ENCODE results near the gene TYK2.
A peak's percentile ranks its signal among the peaks of the same experiment; 100 is the strongest.
"Not testable (repeated sequence)": the region's sequence is repeated elsewhere in the genome, so short reads cannot be mapped to it uniquely, and the experiment has no call there.

TYK2 gene

DNA sequence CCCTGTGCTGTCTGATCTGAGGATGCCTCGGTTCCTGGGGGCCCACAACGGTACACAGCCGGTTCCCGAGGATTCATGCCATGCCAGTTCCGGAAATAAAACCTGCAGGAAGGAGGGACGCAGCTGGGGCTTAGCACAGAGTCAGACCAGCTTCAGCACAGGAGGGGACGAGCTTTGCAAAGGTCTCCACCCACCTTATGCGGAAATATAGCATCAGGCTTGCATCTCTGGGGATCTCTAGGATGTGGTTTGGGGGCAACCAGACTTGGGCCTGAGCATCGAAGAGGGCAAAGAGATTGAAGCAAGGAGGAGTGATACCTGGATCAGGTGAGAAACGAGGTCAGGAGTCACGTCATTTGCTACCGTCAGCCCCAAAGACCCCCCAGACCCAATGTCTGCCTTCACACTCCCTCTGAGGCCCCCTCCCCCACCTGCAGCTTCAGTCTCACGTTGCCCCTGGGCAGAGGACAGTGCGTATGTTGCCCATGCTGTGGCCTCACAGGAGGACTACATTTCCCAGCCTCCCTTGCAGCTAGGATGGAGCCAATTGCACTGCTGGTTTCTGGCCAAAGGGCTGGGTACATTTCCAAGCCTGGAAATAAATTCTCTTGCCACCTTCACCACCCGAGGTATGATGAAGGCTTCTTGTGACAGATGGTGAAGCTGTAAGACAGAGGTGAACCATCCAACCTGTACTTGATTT lies 12.1 kb downstream of the TYK2 start:
- DNase-seq, result no peak

DNA sequence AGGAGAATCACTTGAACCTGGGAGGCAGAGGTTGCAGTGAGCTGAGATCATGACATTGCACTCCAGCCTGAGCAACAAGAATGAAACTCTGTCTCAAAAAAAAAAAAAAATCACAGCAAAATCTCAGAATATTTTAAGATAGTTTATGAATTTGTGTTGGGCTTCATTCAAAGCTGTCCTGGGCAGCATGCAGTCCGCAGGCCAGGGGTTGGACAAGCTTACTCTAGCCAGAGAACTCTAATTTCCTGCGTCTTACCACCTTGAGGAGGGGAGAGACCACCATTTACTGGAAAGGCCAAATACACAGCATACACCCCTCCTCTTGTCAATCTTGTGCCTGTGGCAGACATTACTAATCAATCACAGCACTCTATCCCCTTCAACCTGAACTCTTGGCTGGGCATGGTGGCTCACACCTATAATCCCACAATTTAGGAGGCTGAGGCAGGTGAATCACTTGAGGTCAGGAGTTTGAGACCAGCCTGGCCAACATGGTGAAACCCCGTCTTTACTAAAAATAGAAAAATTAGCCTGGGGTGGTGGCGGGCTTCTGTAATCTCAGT lies 13.3 kb downstream of the TYK2 start:
- DNase-seq, result not testable (repeated sequence)

DNA sequence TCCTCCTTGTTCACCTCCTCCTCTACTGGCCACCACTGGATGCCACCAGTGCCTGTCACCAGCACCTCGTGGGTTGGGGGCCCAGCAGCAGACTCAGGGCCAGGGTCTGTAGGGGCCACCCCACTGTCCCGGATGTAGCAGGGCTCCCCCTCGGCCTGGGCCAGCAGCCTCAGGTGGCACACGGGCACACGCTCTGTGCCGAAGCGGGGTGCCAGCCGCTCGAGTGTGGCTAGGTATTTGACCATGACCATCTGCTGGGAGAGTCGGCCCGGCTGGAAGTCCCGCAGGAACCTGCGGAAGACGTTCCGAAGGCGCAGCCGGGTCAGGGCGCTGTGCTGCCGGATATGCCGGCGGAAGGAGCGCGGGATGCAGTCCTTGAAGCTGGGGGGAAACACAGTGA lies 14.9 kb downstream of the TYK2 start:
- DNase-seq, result no peak

DNA sequence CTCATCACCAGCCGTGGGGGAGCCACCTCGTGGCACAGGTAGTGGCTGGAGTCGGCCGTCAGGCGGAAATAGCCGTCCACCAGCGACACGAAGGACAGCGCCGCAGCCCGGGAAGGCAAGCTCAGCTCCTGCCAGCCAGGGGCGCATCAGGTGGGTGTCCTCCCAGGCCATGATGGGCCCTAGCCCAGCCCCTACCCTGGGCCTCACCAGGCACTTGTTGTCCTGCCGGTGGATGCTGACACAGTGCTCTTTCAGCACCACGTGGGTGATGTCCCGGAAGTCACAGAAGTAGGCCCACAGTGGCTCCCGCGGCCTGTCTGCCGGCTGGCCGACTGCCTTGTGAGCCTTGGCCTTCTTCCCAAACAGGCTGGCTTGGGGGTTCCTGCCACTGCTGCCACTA lies 15.7 kb downstream of the TYK2 start:
- DNase-seq, result no peak

DNA sequence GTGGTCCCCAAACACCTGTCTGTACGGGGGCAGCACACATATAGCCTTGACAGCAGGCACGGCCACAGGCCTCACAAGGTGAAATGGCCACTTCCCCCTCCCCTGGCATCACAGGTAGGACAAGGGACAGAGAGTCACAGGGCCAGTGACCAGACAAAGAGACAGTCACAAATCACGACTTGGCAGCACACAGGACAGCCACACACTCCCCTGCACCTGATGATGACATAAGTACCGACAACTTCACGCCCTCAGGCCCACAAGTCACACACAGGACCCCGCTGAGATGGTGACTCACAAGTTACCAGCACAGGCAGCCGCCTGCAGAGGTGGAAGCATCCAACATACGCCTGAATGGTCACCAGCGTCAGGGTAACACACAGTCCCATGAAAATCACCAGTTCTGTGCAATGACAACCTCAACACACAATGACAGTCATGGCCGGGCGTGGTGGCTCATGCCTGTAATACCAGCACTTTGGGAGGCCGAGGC lies 16.5 kb downstream of the TYK2 start:
- DNase-seq, result no peak

DNA sequence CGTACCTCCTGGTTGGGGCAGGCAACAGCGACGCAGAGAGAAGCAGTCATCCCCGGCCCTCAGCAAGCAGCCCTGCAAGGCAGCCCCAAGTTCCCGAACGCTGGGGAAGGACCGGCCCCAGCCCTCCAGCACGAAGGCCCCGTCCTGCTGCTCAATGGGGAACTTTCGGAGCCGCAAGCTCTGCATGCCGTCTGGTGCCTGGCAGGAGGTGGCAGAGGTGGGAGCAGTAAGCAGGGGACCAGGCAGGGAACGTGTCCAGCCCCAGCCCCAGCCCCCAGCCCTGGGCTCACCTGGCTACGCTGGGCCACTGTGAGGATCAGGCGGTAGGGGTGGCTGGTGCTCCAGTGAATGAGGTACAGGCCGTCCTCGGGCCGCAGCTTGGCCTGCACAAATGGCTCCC lies 18.1 kb downstream of the TYK2 start:
- DNase-seq, result no peak

DNA sequence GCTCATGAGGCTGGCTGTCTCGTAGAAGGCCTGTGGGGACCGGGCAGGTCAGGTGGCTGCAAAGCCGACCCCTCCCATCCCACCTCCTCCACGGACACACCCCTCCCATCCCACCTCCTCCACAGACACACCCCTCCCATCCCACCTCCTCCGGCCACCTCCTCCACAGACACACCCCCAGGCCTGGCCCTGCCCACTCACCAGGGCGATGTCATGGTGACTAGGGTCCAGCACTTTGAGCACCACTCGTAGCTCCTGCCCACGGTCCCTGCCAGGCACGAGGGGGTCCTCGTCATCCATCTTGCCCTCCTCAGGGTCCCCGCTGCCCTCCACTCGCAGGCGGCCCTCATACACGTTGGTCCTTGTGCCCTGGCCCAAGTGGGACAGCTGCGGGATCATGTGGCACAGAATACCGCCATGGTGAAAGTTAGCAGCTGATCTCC lies 18.8 kb downstream of the TYK2 start:
- no peak for DNase-seq

DNA sequence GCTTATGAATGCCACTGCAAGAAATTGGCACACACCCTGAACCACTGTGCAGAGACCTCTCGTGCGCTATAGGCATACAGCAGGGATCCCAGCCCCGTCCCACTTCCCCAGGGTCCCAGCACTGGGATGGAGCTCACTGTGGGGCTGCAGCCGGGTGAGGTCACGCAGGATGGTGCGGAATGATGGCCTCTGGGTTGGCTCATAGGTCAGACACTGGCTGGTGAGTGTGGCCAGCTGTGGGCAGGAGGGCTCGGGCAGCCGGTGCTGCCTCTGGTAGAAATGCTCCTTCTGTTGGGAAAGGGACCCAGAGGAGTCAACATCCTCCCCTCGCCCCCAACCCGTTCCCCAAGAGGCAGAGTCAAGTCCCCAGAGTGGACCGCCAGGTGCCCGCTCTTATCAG lies 23.9 kb downstream of the TYK2 start:
- no peak for DNase-seq

DNA sequence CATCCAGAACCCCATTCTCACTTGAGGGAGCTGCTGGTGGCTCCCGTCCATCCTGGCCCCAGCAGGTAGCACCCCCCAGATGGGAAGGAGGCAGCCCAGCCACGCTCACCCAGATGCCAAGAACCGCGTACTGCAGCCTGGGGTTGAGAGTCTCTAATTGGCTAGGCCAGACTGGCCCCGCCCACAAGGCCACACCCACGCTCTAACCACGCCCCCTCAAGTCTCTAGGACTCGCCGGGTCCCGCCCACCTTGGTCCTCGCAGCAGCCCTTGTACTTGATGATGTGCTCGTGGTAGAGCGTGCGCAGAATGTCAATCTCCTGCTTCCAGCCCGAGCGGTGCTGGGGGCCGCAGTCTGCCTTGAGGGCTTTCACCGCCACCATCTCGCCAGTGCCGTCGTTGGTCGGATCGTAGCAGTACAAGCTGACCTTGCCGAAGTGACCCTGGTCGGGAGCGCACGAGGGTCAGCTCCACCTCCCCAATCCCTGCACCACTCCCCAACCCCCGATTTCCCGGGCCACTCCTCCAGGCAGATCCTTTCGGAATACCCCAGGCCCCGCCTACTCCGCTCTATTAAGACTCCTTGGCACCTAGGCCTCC lies 26.5 kb downstream of the TYK2 start:
- DNase-seq, result no peak

DNA sequence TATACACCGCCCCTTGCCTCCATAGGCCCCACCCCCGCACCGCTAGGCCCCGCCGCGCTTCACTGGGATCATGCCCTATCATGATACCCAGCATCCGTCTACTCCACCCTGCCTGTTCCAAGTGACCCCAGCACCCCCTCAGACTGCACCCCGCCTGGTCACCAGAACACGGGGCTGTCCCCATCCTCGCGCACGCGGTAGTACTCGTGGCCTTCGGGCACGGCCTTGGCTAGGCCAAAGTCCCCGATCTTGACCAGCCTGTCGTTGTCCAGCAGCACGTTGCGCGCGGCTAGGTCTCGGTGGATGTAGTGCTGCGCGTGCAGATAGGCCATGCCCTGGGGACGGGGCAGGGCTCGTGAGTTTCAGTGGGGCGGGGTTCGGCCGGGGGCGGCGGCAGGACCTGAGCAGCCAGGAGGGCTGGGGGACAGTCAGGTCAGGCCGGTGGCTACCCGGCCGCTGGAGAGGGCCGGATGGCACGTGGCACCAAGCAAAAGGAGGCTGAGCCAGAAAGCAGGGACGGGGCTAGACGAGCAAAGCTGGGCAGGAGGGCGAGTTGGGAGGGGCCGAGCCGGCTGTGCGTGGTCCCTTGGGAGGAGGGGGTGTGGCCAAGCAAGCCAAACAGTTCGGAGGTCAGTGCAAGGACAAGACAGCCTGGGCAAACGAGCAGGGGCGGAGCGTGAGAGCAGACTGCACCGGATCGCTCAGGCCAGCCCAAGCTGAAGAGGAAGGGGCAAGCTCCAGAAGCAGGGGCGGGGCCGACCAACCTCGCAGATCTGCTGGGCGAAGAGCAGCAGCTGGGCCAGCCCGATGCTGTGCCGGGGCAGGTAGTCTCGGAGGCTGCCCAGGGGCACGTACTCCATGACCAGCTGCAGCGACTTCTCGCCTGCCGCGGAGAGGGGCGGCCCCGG lies 27.4 kb downstream of the TYK2 start:
- DNase-seq, result no peak

DNA sequence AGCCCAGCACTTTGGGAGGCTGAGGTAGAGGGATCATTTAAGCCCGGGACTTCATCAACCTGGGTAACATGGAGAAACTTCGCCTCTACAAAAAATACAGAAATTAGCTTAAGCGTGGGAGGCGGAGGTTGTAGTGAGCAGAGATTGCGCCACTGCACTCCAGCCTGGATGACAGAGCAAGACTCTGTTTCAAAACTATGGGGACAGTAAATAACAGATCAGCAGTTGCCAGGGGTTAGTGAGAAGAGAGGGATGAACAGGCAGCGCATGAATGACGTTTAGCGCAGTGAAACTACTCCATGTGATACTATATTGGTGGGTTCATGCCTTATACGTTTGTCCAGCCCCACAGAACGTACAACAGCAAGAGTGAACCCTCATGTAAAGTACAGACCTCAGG lies 33.9 kb downstream of the TYK2 start:
- DNase-seq, result no peak

DNA sequence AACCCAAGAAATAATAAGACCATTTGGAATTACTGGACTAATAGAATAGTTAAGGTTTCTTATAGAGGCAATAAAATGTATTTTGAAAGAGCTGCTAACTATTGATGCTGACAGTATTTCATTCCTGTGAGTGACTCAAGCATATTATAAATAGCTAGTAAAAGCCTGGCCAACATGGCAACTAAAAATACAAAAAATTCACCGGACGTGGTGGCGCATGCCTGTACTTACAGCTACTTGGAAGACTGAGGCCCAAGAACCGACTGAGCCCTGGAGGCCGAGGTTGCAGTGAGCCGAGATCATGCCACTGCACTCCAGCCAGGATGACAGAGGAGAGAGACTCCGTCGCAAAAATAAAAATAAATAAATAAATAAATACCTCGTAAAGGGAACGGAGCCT lies 35.6 kb downstream of the TYK2 start:
- no peak for DNase-seq

DNA sequence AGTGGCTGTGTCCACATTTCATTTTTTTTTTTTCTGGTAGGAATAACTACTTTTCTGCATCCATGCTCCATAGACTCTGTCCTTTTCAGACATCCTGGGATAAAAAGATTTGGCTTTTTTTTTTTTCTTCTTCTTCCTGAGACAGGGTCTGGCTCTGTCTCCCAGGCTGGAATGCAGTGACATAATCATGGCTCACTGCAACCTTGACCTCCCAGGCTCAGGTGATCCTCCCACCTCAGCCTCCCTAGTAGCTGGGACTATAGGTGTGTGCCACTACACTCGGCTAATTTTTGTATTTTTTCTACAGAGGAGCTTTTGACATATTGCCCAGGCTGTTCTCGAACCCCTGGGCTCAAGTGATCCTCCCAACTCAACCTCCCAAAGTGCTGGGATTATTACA lies 36.9 kb downstream of the TYK2 start:
- DNase-seq, result no peak

DNA sequence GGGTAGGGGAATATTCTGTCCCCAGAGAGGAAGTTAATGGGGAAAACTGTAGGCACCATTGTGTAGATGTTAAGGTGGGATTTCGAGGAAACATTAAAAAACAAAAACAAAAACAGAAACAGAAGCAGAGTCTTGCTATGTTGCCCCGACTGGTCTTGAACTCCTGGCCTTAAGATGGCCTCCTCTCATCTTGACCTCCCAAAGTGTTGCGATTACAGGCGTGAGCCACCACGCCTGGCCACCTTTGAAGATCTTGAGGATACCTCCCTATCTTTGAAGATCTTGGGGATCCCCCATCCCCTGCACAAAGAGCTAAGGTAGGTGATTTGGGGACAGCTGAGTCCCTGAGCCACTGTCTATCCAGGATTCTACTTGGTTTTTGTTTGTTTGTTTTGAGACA lies 40.4 kb downstream of the TYK2 start:
- DNase-seq, result no peak

DNA sequence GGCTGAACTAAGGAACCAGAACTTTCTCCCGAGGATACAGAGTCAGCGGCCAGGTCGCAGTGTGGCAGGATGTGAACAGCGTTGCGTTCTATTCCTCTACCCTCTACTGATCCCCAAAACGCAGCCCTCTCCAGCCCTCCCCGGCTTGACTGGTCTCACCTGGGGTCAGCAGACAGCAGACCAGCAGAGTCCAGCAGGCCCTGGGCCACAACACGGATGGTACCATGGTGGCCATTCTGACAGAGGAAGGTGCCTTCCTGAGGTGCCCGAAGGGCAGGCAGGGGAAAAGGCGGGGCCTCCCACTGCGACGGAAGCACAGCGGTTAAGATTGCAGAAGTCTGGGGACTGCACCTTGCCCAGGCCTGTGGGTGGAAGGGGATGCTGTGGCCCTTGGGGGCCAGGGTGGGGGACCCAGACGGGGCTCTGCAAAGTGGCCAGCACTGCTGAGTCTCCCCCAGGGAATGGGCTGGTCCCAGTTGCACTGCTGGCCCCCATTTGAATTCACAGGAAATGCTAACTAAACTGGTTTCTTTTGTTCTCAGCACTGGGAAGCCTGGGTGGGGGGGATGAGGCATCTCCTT lies 40.9 kb downstream of the TYK2 start, which contains the start of gene ICAM3:
TSS of gene ICAM3 (minus strand) at position 245 of the 581 bp plus-strand sequence. CDS start at position 235, 10 bp downstream.
- DNase-seq, result peak; percentile 75

DNA sequence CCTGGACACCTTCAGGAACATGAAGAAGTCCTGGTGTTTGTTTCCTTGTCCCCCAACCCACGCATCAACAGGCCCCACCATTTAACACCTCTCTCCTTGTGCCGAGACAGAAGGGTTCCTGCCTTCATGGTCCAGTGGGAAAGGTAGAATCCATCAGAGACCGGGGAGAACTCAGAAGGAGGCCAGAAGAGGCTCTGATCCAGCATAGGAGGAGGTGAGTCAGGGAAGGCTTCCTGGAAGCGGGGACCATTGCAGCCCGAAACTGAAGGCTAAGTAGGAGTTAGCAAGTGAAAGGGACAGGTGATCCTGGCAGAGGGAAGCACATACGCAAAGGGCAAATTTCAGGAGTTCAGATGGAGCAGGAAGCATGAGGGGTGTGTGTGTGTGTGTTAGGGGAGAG lies 41.4 kb downstream of the TYK2 start:
- no peak for DNase-seq

DNA sequence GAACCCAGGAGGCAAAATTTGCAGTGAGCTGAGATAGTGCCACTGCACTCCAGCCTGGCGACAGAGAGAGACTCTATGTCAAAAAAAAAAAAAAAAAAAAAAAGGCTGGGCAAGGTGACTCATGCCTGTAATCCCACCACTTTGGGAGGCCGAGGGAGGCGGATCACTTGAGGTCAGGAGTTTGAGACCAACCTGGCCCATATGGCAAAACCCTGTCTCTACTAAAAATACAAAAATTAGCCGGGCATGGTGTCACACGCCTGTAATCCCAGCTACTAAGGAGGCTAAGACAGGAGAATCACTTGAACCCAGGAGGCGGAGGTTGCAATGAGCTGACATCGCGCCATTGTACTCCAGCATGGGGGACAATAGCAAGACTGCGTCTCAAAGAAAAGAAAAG lies 43.6 kb downstream of the TYK2 start:
- not testable (repeated sequence) for DNase-seq

DNA sequence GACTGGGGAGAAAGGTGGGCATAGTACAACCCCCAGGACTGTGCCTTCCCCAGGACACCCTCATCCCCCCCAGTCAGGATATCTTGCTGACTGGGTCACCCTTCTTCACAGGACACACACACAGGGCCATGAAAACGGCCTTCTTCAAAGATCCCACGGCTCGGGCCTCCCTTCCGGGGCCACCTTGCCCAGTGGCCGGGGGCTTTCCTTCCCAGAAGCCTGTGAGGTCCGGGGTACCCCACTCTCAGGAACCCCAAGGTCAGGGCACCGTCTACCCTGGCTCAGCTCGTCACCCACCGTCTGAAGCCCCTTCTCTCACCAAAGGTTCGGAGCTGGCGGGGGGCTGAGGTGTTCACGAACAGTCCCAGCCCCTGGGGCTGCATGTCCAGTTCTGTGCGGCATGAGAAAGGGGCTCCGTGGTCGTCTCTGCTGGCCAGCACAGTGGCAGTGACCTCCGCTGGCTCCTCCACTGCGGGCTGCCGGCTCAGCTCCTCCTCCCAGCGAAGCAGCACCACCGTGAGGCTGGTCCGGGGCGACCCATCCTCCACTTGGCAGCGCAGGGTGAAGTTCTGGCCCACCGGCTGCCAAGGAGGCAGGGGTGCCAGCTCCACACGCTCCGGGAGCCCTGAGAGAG lies 44.9 kb downstream of the TYK2 start:
- no peak for DNase-seq

DNA sequence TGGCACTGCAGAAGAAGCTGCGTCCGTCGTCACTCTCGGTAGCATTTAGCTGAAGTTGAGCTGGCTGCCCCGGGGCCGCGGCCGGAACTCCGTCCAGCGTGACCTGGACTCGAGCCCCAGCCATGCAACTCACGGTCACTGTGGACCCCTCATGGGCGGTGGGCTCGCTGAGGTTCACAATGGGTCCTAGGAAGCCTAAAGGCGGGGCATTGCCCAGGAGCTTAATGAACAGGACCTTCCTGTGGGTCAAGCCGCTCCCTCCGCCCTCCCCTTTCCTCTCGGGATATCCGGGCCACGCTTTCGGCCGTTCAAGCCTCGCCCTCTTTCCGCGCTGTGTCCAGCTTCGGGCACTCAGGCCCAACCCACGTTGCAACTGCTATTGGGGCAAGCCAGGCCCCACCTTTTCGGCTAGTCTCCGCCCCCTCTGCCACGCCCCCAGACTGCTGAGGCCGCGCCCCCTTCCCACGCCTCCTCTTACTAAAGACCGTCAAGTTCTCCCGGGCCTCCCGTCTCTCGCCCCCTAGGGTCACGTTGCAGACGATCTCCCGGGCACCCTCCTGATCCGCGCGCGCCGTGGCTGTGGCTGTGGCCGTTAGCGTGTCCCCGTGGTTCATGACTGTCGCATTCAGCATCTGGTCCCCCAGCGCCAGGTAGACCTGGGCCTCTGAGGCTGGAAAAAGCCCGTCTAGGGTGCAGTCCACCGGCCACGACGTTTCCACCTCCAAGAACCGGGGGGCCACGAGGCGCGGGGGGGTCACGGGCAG lies 45.6 kb downstream of the TYK2 start:
- DNase-seq, result no peak

DNA sequence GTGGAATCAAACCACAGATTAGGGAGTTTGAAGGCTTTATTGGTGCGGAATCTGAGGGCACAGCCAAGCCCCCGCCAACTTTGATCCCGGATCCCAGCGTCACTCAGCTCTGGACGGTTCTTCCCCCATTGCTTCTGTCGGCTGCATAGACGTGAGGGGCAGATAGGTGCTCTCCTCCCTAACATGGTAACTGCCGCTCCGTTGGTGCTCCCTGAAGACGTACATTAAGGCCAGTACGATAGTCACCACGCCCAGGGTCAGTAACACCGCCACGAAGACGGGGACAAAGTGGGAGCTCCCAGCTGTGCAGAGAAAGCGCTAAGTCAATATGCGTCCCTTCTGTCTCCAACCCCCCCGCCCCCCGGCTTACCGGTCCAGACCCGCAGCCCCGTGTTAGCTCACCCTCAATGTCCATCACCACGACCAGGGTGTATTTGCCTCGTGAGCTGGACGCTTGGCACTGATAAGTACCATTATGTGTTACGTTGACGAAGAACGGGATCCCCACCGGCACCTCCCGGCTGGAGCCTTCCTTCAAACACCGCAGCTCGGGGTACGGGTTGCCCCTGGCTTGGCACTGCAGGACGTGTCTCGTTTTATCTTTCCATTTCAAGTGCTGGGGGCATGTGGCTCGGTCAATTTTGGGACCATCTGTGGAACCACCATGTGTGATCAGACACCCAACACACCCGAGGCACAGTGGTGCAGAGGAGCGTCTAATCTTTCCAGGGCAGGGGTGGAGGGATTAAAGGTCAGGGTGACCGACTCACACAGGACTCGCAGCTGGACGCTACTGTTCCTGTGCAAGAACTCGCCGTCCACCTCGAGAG lies 46.4 kb downstream of the TYK2 start:
- DNase-seq, result no peak
